GM12875 (cell line): Measurements from ENCODE around the gene BNIP2.

Experiments
- H3K4me3 ChIP-seq: one replicate; pipeline ENCODE4 v1.5.1; 2011; ENCODE audit warnings: low read depth, low read length, control low read depth
- CTCF ChIP-seq: IDR thresholded peaks from 2 replicates; pipeline ENCODE4 v1.5.1; 2011; ENCODE audit warnings: low read depth, mild to moderate bottlenecking, control low read depth, inconsistent platforms, low read length, moderate library complexity, borderline replicate concordance; ENCODE audit not compliant: insufficient read depth

Gene BNIP2

GRCh38 chr15:59676565-59676964 lies 12.6 kb downstream of the BNIP2 start:
- TF ChIP-seq CTCF = no peak
- H3K4me3 ChIP-seq = no peak overlapping the region

- no peak for TF ChIP-seq CTCF
- no peak overlapping the region for H3K4me3 ChIP-seq
Measured at GRCh38 chr15:59674361-59674877, 14.7 kb downstream of the BNIP2 start.

GRCh38 chr15:59668556-59668955 lies 20.6 kb downstream of the BNIP2 start:
- H3K4me3 ChIP-seq = no peak overlapping the region

GRCh38 chr15:59662260-59662659 lies 26.9 kb downstream of the BNIP2 start:
- H3K4me3 ChIP-seq = no peak overlapping the region
- TF ChIP-seq CTCF = no peak

More at GRCh38 chr15:59668556-59668955, 20.6 kb downstream of the BNIP2 start:
- TF ChIP-seq CTCF = no peak

- TF ChIP-seq CTCF = no peak
- no peak overlapping the region for H3K4me3 ChIP-seq
Measured at GRCh38 chr15:59659366-59659765, 29.8 kb downstream of the BNIP2 start.

- no peak for TF ChIP-seq CTCF
- peak overlapping the region; percentile 99 for H3K4me3 ChIP-seq
Measured at GRCh38 chr15:59657635-59658125, 31.4 kb downstream of the BNIP2 start.

GRCh38 chr15:59656897-59657634 lies 32.1 kb downstream of the BNIP2 start, which contains the start of gene GTF2A2:
TSS of gene GTF2A2 (minus strand) at chr15:59657515. CDS start at chr15:59652277, 5,238 bp downstream.
- no peak for TF ChIP-seq CTCF
- peak within 1 kb of the TSS; percentile 99 for H3K4me3 ChIP-seq
